HG03135 (cell line): ENCODE data around the gene FMN1.

ENCODE experiments used
- ATAC-seq: cut with Tn5 transposase; IDR thresholded peaks from one replicate; pipeline ENCODE4 v1.9.1; 2021; ENCODE audit warnings: mild to moderate bottlenecking, moderate library complexity; ENCODE audit not compliant: unreplicated experiment

The FMN1 gene

DNA sequence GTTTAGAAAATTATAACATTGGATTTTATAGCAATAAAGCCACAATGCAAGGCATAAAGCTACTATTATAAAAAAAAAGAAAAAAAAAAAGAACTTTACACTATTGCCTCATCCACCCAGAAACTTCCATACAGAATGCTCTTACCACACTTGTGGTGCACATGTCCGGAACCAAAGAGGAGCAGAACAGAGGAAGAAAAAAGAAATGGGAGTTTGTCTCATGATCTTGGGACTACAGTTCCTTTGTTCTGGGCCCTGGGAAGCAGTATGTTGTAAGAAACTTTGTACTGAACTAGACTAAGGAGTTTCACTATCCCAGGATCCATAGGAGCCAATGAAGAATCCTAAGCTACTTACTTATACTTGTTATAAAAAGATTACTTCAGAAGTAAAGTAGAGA lies 36.1 kb downstream of the FMN1 start:
- ATAC-seq = no peak

DNA sequence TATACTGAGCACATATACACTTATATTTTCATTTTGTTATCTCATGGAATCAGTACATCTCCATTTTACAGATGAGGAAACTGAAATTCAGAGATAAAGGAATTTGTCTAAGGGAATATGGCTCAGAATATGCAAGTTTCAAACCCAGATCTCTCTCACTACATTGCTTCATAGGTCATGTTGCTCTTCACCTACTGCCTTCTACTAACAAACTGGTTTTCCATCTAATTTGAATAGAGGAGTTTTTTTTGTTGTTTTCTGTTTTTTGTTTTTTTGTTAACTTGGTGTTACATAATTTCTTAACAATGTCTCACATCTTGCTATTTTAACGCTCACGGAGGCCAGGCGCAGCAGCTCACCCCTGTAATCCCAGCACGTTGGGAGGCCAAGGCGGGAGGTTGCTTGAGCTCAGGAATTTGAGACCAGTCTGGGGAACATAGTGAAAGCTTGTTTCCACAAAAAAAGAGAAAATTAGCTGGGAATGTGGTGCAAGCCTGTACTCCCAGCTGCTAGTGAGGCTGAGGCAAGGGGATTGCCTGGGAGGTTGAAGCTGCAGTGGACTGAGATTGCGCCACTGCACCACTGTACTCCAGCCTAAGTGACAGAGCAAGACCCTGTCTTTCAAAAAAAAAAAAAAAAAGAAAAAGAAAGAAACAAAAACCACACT lies 37.0 kb downstream of the FMN1 start:
- ATAC-seq = no peak

- no peak for ATAC-seq
These were observed 38.7 kb downstream of the FMN1 start for GRCh38 chr15:33155691-33156420.

GRCh38 chr15:33154351-33155166 lies 40.0 kb downstream of the FMN1 start:
- no peak for ATAC-seq

GRCh38 chr15:33153548-33153947 lies 41.0 kb downstream of the FMN1 start:
- ATAC-seq = no peak

- no peak for ATAC-seq
These were observed 41.9 kb downstream of the FMN1 start for GRCh38 chr15:33152502-33153109.

- ATAC-seq = no peak
These were observed 43.5 kb downstream of the FMN1 start for GRCh38 chr15:33150971-33151370.

GRCh38 chr15:33150431-33150941 lies 44.0 kb downstream of the FMN1 start:
- no peak for ATAC-seq

GRCh38 chr15:33149919-33150318 lies 44.6 kb downstream of the FMN1 start:
- ATAC-seq = no peak

- ATAC-seq = no peak
These were observed 46.3 kb downstream of the FMN1 start for GRCh38 chr15:33148129-33148751.

DNA sequence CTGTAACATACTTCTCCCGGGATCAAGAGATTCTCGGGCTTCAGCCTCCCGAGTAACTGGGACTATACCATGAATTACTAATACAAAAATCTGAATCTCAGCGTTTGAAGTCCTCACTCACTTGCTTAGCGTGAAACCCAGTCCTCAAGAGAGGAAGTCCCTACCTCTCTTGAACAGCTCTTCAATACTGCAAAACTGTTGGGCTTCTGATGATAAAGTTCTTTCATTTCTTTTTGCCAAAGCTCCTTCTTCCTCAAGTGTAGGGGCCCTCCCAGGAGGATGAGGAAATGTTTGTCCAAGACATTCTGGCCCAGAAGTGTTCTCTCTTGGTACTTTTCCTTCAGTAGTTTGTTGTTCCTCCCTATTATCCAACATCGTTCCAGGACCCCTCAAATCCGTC lies 48.5 kb downstream of the FMN1 start:
- ATAC-seq = no peak

GRCh38 chr15:33145447-33145846 lies 49.1 kb downstream of the FMN1 start:
- no peak for ATAC-seq

DNA sequence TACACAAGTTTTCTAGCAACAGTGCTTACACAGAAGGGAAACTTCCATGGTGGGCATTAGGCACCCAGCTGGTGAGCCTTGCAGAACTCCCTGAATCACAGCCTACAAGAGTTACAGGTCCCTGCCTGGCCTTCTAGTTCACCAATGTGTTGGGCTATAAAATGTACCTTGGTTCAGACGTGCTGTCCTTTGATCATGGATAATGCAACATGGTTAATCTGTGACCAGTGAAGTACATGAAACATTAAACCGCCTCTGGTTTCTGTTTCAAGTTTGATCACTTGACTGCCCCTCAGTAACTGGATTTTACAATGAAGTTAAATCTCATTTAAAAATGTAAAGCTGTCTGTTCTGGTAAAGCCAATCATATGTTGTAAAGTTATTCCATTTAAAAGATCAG lies 51.8 kb downstream of the FMN1 start:
- no peak for ATAC-seq

DNA sequence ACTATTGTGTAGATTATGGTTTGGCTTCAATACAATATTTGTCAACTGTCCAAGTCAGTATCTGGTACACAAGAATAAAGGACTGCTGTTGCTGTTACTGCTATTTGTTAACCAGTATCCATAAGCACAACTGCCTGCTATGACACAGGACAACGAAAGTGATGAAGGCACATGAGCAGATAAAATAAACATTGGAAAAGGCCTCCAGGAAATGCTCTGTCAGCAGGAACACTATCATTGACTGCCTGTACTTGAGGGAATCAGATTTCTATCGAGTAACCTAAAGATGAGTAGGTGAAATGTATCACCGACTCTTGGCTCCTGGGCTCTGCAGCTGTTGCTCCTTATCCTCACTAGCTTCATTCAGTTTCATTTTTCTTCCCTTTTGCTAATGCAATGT lies 56.5 kb downstream of the FMN1 start:
- ATAC-seq = no peak

DNA sequence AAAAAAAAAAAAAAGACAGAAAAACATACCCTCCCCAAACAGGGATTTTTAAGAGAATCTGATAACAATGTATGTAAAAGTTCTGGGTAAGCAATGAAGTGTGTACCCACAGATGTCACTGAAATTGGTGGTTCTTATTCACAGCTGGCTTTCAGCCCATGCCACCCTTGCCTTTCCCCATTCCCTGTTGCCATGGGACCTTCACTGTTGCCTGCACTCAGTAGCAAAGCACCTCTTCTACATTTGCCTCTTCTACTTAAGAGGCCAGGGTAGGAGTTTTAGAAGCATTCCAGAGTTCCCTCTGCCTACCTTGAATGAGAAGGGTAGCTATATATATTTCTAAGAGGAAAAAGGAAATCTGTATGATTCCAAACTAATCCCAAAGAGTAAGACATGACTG lies 57.4 kb downstream of the FMN1 start:
- ATAC-seq = no peak

- ATAC-seq = no peak
These were observed 58.2 kb downstream of the FMN1 start for GRCh38 chr15:33136353-33136752.

DNA sequence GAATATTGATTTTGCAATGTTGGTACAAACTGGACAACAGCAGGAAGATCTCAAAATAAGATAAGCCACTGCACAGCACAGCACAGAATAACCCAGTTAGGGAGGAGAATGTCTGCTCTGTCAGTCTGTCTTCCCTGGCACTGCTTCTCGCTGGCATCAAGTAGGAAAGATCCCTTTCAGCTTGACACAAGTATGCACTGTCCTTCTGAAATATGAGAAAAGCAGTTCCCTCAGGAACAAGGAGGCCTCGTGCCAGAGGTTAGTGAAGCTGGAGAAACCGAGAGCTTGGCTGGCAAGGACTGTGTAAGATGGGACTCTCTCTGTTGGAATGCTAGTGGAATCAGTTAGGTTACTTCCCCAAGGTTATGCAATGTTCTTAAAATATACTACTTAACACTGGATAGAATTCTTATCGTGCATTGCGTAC lies 59.1 kb downstream of the FMN1 start:
- ATAC-seq = no peak

GRCh38 chr15:33132722-33133345 lies 61.7 kb downstream of the FMN1 start:
- ATAC-seq = no peak

DNA sequence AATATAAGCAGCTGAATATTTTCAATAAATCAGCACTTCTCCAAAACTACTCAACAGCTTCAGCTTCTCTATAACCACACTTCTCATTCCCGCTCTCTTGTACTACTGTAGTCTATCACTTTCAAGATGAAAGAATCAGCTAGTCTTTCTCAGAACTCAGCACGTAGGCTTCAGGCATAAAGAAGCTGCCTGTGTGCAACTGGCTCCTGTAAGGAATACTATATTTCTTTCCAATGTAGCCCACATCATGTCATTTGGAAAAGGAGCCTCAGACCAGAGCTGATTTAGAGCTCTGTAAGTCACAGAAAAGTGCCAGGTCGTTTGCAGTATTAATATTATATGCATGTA lies 62.3 kb downstream of the FMN1 start:
- no peak for ATAC-seq

DNA sequence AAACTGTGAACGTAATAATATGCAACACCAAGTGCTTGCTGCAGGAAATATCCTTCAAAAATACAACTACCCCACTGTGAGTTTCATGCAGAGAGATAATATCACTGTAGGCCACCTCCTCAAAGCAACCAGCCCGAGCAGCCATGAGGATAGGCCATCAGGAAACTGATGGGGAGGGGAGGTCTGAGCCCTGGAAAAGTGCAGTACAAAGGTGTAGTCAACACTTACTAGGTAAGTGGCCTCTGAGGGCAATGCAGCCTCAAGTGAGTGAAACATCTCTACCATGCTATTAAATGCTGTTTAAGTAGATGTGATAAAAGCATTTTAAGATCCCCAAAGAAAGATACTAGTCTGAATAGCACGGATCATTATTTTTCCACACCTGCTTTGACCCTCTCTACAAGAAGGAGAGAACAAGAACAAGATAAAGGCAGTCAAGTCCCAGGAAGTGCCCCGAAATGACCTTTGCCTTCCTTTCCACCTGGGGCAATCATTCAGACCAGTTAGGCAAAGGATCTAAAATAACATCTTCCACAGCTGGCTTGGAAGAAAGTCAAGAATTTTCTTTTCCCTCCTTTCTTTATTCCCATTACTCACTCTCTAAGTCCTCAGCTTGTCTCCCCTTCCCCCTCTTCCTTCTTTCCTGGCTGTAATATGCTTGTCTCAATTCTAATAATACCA lies 62.8 kb downstream of the FMN1 start:
- no peak for ATAC-seq
